HL-60 (cell line): ENCODE measurements around the gene YWHAB.

Source experiments
- DNase-seq, 2 experiments: peaks; one replicate each; pipeline ENCODE4 v3.0.0-alpha.2; 2010 to 2020; ENCODE audit warnings: low read depth in 1 of 2, low spot score in 1 of 2
- H3K27ac ChIP-seq: fragments of 250-450 bp; sonication (Bioruptor Pico); replicated peaks from 2 replicates; pipeline ENCODE4 v1.5.1; 2020; ENCODE audit warnings: mild to moderate bottlenecking, moderate library complexity
- H3K27me3 ChIP-seq: fragments of 250-450 bp; sonication (Bioruptor Pico); 2 replicates; pipeline ENCODE4 v1.5.1; 2021; ENCODE audit warnings: mild to moderate bottlenecking, moderate library complexity; ENCODE audit not compliant: insufficient read depth, poor library complexity, severe bottlenecking
- H3K4me3 ChIP-seq: replicated peaks from 2 replicates; pipeline ENCODE4 v1.5.1; 2011; ENCODE audit warnings: mild to moderate bottlenecking, control low read depth, low read length; ENCODE audit not compliant: insufficient read depth
- GABPA ChIP-seq: IDR thresholded peaks from 2 replicates; pipeline ENCODE4 v1.6.1; 2012; ENCODE audit warnings: low read depth
- POLR2AphosphoS5 ChIP-seq: IDR thresholded peaks from 2 replicates; pipeline ENCODE4 v1.6.1; 2012; ENCODE audit warnings: low read depth
- SPI1 ChIP-seq: IDR thresholded peaks from 2 replicates; pipeline ENCODE4 v1.6.1; 2012; ENCODE audit warnings: low read depth, mild to moderate bottlenecking, borderline replicate concordance
- long read RNA-seq: library from polyadenylated mRNA; unstranded; transcript quantifications from one replicate; pipeline ENCODE4 v2.0.0, GENCODE V29; 2020
- TF ChIP-seq, protein P1 (sequence below): IDR thresholded peaks from 2 replicates; pipeline ENCODE4 v1.6.1; 2012; ENCODE audit warnings: low read depth; ENCODE audit not compliant: insufficient replicate concordance
- TF ChIP-seq, protein P2 (sequence below): IDR thresholded peaks from one replicate; pipeline ENCODE4 v1.5.1; 2011; ENCODE audit warnings: low read length, control low read depth, inconsistent platforms; ENCODE audit not compliant: insufficient read depth

The YWHAB gene
- long read RNA-seq, transcript YWHAB-201 (6 exons, 3,049 nt), result major isoform, 214 of 262 reads
- long read RNA-seq, transcript YWHAB-202 (7 exons, 3,109 nt), result minor isoform, 19 of 262 reads
- long read RNA-seq, partial matches to known transcripts, result 15 of 262 reads
- long read RNA-seq, other reads (novel, unspliced or antisense), result 14 of 262 reads

DNA sequence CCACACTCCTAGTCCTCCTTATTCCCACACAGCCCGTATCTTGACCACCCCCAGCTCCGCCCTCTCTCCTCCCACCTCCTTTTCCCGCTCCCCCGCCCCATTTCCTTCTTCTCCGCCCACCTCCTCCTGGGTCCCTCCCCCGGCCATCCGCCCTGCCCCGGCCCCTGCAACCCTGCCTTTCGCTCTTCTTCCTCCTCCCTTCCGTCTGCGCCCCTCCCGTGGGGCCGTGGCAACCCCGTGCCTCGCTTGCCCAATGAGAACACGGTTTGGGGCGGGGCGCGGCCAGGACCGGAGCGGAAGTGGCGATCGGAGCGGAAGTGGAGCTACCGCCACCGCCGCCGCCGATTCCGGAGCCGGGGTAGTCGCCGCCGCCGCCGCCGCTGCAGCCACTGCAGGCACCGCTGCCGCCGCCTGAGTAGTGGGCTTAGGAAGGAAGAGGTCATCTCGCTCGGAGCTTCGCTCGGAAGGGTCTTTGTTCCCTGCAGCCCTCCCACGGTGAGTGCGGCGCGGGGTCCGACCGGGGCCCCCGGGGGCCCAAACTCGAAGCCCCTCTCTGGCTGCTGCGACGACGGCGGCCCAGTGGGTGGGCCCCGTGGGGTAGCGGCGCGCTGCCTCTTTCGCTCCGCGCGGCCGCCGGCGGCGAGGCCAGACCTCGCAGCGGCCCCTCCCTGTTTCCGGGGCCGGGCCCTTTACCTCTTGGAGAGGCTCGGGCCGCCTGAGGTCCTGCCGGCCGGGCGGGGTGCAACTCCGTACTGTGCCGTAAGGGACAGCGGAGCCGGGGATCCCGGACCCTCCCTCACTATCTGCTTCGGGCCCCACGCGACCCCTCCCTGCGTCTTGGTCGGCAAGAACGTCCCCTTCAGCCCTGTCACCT lies at the start of gene YWHAB:
TSS of gene YWHAB (plus strand) at position 314 of the 874 bp plus-strand sequence. CDS start 15,829 bp downstream, outside the sequence.
- TF ChIP-seq, protein P1, sequence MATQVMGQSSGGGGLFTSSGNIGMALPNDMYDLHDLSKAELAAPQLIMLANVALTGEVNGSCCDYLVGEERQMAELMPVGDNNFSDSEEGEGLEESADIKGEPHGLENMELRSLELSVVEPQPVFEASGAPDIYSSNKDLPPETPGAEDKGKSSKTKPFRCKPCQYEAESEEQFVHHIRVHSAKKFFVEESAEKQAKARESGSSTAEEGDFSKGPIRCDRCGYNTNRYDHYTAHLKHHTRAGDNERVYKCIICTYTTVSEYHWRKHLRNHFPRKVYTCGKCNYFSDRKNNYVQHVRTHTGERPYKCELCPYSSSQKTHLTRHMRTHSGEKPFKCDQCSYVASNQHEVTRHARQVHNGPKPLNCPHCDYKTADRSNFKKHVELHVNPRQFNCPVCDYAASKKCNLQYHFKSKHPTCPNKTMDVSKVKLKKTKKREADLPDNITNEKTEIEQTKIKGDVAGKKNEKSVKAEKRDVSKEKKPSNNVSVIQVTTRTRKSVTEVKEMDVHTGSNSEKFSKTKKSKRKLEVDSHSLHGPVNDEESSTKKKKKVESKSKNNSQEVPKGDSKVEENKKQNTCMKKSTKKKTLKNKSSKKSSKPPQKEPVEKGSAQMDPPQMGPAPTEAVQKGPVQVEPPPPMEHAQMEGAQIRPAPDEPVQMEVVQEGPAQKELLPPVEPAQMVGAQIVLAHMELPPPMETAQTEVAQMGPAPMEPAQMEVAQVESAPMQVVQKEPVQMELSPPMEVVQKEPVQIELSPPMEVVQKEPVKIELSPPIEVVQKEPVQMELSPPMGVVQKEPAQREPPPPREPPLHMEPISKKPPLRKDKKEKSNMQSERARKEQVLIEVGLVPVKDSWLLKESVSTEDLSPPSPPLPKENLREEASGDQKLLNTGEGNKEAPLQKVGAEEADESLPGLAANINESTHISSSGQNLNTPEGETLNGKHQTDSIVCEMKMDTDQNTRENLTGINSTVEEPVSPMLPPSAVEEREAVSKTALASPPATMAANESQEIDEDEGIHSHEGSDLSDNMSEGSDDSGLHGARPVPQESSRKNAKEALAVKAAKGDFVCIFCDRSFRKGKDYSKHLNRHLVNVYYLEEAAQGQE, result peak; percentile 30
- TF ChIP-seq, protein P2, sequence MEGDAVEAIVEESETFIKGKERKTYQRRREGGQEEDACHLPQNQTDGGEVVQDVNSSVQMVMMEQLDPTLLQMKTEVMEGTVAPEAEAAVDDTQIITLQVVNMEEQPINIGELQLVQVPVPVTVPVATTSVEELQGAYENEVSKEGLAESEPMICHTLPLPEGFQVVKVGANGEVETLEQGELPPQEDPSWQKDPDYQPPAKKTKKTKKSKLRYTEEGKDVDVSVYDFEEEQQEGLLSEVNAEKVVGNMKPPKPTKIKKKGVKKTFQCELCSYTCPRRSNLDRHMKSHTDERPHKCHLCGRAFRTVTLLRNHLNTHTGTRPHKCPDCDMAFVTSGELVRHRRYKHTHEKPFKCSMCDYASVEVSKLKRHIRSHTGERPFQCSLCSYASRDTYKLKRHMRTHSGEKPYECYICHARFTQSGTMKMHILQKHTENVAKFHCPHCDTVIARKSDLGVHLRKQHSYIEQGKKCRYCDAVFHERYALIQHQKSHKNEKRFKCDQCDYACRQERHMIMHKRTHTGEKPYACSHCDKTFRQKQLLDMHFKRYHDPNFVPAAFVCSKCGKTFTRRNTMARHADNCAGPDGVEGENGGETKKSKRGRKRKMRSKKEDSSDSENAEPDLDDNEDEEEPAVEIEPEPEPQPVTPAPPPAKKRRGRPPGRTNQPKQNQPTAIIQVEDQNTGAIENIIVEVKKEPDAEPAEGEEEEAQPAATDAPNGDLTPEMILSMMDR, result no peak
- TF ChIP-seq SPI1 (peak; percentile 92), GABPA (peak; percentile 79), POLR2AphosphoS5 (peak; percentile 78; the same call in 1 of the 2 replicates)
- peak; percentile 95 to 99 for DNase-seq
- Histone ChIP-seq H3K4me3 (peak within 1 kb of the TSS; percentile 79), H3K27me3 (no peaks in the 10 kb centered on the region), H3K27ac (peak within 1 kb of the TSS; percentile 90)

DNA sequence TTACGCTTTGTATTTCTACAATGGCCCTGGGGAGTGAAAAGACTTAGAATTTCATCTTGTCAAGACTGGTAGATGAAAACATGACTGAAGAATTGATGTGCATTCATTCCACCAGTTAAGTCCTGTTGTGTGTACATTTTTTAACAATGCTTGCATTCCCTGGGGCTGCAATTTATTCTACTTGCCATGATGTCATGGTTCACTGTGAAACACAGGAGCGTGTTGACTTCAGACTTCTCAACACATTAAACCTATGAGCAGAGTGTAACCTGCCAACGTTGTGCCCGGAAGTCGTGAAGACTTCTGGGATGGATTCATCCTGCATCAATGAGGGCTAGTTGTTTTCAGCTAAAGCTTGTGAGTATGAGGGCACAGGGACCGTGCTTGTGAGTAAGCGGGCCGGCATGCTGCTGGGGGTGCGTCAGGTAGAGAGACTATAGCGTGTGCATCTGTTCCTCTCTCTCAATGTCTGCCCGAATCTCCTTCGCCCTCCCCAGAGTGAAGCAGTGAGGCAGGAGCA lies 48.8 kb upstream of the YWHAB start:
- TF ChIP-seq, protein P2, result no peak
- TF ChIP-seq POLR2AphosphoS5 (no peak), GABPA (no peak), SPI1 (no peak)
- TF ChIP-seq, protein P1, result no peak
- Histone ChIP-seq H3K27me3 (peaks cover 3% of the 10 kb centered on the region), H3K27ac (no peak overlapping the region), H3K4me3 (no peak overlapping the region)
- no peak for DNase-seq

DNA sequence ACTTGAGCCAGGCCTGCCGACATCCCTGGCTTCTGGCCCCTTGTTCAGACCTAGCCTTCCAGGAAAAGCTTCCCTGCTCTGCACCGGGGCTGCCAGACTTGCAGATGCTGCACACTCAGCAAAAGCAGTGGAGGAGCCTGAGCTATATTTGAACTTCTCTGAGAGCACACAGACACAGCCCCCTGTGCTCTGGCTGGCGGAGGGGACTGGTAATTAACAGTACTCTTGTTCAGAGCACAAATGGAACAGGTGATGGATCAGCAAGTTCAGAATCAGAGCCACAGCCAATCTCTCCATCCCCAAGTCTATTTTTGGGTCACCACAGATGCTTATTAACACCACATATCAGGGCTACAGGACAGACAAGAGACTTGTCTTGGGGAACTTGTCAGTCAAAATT lies 47.6 kb upstream of the YWHAB start:
- Histone ChIP-seq H3K27me3 (peaks cover 3% of the 10 kb centered on the region), H3K27ac (no peak overlapping the region), H3K4me3 (no peak overlapping the region)
- no peak for DNase-seq
- TF ChIP-seq, protein P2, result no peak
- no peak for TF ChIP-seq SPI1
- no peak for TF ChIP-seq POLR2AphosphoS5
